Measurements from ENCODE around the gene OR8K5. TPM values are rescaled to one million over a fixed set of nuclear protein-coding genes. Genes with fewer than 3 reads are reported as not detected.

The OR8K5 gene, protein sequence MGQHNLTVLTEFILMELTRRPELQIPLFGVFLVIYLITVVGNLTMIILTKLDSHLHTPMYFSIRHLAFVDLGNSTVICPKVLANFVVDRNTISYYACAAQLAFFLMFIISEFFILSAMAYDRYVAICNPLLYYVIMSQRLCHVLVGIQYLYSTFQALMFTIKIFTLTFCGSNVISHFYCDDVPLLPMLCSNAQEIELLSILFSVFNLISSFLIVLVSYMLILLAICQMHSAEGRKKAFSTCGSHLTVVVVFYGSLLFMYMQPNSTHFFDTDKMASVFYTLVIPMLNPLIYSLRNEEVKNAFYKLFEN
- total RNA-seq (not detected), polyA plus RNA-seq (not detected)
- long read RNA-seq, donor 1, result 0 reads
- long read RNA-seq, donor 2, result 0 reads
- long read RNA-seq, donor 3, result 0 reads
- long read RNA-seq, donor 4, result 0 reads
- long read RNA-seq, donor 5, result 0 reads
- long read RNA-seq, donor 6, result 0 reads
- long read RNA-seq, donor 7, result 0 reads
- long read RNA-seq, donor 8, result 0 reads
- long read RNA-seq, donor 9, result 0 reads
- long read RNA-seq, donor 10, result 0 reads

DNA sequence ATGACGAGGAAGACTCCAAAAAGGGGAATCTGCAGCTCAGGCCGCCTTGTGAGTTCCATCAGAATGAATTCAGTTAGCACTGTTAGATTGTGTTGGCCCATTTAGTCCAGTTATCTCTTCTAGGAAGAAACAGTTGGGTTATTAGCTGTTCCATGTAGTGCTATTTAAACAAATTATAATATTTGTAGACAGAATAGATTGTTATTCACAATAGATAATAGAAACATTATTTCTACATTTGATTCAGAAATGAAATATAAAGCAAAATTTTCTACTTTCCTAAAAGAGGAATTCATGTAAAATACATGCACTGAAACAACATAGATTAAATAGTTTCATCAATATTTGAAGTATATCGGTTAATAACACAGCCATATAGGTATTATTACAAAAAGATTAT lies at the start of gene OR8K5:
OR8K5 (minus strand) TSS at position 101 of the 400 bp plus-strand sequence; CDS start at position 101, 0 bp downstream.
- no peak for TF ChIP-seq POLR2A (IDR thresholded peaks at IDR 0.05)
- no peak for TF ChIP-seq POLR2AphosphoS5 (IDR thresholded peaks at IDR 0.05)
- TF ChIP-seq, protein P1, sequence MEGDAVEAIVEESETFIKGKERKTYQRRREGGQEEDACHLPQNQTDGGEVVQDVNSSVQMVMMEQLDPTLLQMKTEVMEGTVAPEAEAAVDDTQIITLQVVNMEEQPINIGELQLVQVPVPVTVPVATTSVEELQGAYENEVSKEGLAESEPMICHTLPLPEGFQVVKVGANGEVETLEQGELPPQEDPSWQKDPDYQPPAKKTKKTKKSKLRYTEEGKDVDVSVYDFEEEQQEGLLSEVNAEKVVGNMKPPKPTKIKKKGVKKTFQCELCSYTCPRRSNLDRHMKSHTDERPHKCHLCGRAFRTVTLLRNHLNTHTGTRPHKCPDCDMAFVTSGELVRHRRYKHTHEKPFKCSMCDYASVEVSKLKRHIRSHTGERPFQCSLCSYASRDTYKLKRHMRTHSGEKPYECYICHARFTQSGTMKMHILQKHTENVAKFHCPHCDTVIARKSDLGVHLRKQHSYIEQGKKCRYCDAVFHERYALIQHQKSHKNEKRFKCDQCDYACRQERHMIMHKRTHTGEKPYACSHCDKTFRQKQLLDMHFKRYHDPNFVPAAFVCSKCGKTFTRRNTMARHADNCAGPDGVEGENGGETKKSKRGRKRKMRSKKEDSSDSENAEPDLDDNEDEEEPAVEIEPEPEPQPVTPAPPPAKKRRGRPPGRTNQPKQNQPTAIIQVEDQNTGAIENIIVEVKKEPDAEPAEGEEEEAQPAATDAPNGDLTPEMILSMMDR (IDR thresholded peaks at IDR 0.05), result no peak
- TF ChIP-seq EP300 (IDR thresholded peaks at IDR 0.05), result no peak
- Histone ChIP-seq H3K27ac (no peak within 1 kb of the TSS), H3K4me3 (no peak within 1 kb of the TSS), H3K4me1 (no peaks in the 10 kb centered on the region), H3K27me3 (no peaks in the 10 kb centered on the region), H3K9me3 (peaks cover 0 to 20% (median 14%) of the 10 kb centered on the region in 4 donors), H3K36me3 (no peaks in the 10 kb centered on the region)
- 67 to 87% (median 77%) methylated on average over 3 of the region's 3 CpGs for WGBS, 5 donors
- no peak for DNase-seq
- intact Hi-C loops (cut with DNase I; ENCODE audit: low total_unique reads), result no loop called here

DNA sequence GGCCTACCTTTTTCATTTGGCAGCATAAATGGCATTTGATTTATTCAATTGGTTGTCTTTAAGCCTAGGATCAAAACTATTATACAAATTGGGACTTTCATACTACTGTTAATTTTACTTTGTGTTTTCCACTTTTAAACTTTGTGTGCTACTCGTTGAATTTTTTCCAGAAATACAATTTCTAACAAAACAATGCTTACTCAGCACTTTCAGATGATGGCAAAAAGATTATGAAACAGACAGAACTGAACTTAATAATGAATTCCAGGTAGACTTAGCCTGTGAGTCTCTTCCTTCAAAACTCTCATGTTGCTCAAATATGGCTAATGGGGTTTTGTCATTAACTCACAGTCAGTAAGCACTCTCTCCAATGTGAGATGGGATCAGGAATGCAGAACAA lies 47.7 kb upstream of the OR8K5 start:
- Histone ChIP-seq H3K27ac (no peak overlapping the region), H3K36me3 (no peaks in the 10 kb centered on the region), H3K9me3 (peaks cover 0 to 14% (median 5%) of the 10 kb centered on the region in 4 donors), H3K27me3 (no peaks in the 10 kb centered on the region), H3K4me1 (no peaks in the 10 kb centered on the region), H3K4me3 (no peak overlapping the region)
- 49 to 59% (median 57%) methylated on average over 1 of the region's 1 CpG for WGBS, 5 donors
- intact Hi-C loops (cut with DNase I; ENCODE audit: low total_unique reads), result no loop called here
- no peak for DNase-seq
- TF ChIP-seq, protein P1 (IDR thresholded peaks at IDR 0.05), result no peak
- TF ChIP-seq POLR2A (IDR thresholded peaks at IDR 0.05) (no peak), EP300 (IDR thresholded peaks at IDR 0.05) (no peak), POLR2AphosphoS5 (IDR thresholded peaks at IDR 0.05) (no peak)

DNA sequence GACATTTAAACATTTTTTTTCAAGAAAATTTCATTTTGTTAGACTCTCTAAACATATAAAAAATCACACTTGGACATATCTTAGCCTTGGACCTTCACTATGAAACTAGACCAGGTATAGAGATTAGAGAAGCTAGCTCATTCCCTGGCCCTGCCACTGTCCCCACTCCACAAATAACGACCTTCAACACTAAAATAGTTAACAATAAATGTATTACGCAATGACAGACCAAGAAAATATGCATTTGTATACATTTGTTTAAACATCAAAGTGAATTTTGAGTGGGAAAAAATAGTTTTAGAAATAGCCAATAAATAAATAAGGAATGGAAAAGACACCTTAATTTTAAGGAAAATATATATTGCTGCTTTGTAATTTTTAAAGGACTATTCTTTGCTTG lies 37.2 kb upstream of the OR8K5 start:
- no peak for DNase-seq
- Histone ChIP-seq H3K4me3 (no peak overlapping the region), H3K36me3 (no peaks in the 10 kb centered on the region), H3K4me1 (no peaks in the 10 kb centered on the region), H3K27me3 (no peaks in the 10 kb centered on the region), H3K9me3 (no peaks in the 10 kb centered on the region), H3K27ac (no peak overlapping the region)
- TF ChIP-seq POLR2A (IDR thresholded peaks at IDR 0.05), result no peak
- no peak for TF ChIP-seq EP300 (IDR thresholded peaks at IDR 0.05)
- TF ChIP-seq POLR2AphosphoS5 (IDR thresholded peaks at IDR 0.05), result no peak
- WGBS, 5 donors, result 59 to 69% (median 64%) methylated on average over 2 of the region's 2 CpGs
- intact Hi-C loops (cut with DNase I; ENCODE audit: low total_unique reads), result no loop called here

DNA sequence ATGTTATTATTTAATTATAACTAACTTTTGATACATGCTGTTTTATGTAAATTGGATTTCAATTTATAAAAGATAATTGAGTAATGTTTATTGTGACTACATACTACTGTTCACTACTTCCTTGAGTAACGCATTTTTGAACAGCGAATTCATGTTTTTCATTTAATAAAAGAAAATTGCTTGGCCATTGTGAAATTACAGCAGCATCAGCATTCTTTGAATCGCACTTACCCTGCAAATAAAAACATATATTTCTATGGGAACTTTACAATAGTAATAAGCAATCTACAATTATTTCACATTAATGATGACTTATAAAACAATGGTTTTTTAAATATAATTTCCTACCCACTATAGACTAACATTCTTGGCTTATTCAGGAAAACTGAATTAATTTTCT lies 36.6 kb upstream of the OR8K5 start:
- 70 to 89% (median 85%) methylated on average over 3 of the region's 3 CpGs for WGBS, 5 donors
- no peak for DNase-seq
- Histone ChIP-seq H3K4me1 (no peaks in the 10 kb centered on the region), H3K27me3 (no peaks in the 10 kb centered on the region), H3K4me3 (no peak overlapping the region), H3K36me3 (no peaks in the 10 kb centered on the region), H3K27ac (no peak overlapping the region), H3K9me3 (peaks cover 0 to 1% (median 0%) of the 10 kb centered on the region in 4 donors)
- intact Hi-C loops (cut with DNase I; ENCODE audit: low total_unique reads), result no loop called here
- TF ChIP-seq POLR2A (IDR thresholded peaks at IDR 0.05) (no peak), POLR2AphosphoS5 (IDR thresholded peaks at IDR 0.05) (no peak), EP300 (IDR thresholded peaks at IDR 0.05) (no peak)
- TF ChIP-seq, protein P1 (IDR thresholded peaks at IDR 0.05), result no peak

DNA sequence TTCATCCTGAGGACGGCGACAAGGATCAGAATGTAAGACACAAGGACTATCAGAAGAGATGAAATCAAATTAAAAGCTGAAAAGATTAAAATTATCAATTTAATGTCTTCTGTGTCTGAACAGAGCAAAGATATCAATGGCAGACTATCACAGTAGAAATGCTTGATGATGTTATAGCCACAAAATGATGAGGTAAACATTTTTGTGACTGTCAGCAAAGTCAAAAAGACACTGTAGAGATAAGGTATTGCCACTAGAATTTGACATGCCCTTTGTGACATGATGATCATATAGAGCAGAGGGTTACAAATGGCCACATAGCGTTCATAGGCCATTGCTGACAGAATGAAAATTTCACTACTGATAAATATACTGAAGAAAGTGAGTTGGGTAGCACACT lies 28.5 kb upstream of the OR8K5 start:
- Histone ChIP-seq H3K36me3 (no peaks in the 10 kb centered on the region), H3K4me3 (no peak overlapping the region), H3K4me1 (no peaks in the 10 kb centered on the region), H3K27me3 (no peaks in the 10 kb centered on the region), H3K9me3 (peaks cover 0 to 13% (median 4%) of the 10 kb centered on the region in 4 donors), H3K27ac (no peak overlapping the region)
- no peak for DNase-seq
- 87 to 94% (median 90%) methylated on average over 3 of the region's 3 CpGs for WGBS, 5 donors
- intact Hi-C loops (cut with DNase I; ENCODE audit: low total_unique reads), result no loop called here
- TF ChIP-seq POLR2AphosphoS5 (IDR thresholded peaks at IDR 0.05) (no peak), POLR2A (IDR thresholded peaks at IDR 0.05) (no peak), EP300 (IDR thresholded peaks at IDR 0.05) (no peak)
- TF ChIP-seq, protein P1 (IDR thresholded peaks at IDR 0.05), result no peak
